ENCODE data around the gene ATXN7. TPM values are rescaled to one million over a fixed set of nuclear protein-coding genes. Genes with fewer than 3 reads are reported as not detected.

Gene ATXN7
- total RNA-seq, 2 experiments from 2014 or later: 26.5 to 28.6 TPM

Other genes with a start within 250 kb of the ATXN7 start
- gene SNTN, start 211.2 kb upstream of the ATXN7 start, total RNA-seq: not detected
- not detected for gene C3orf49, start 44.6 kb upstream of the ATXN7 start, total RNA-seq
- 10 to 100 TPM; 85.4 to 92.7 TPM for gene THOC7, start 62 bp upstream of the ATXN7 start, total RNA-seq
- gene SCAANT1, start 48.5 kb downstream of the ATXN7 start, total RNA-seq: not detected
- 100 to 1,000 TPM; 130 to 132 TPM for gene PSMD6, start 159.6 kb downstream of the ATXN7 start, total RNA-seq